Measurements from ENCODE around the gene PDLIM4.
A peak's percentile ranks its signal among the peaks of the same experiment; 100 is the strongest.

PDLIM4 gene

DNA sequence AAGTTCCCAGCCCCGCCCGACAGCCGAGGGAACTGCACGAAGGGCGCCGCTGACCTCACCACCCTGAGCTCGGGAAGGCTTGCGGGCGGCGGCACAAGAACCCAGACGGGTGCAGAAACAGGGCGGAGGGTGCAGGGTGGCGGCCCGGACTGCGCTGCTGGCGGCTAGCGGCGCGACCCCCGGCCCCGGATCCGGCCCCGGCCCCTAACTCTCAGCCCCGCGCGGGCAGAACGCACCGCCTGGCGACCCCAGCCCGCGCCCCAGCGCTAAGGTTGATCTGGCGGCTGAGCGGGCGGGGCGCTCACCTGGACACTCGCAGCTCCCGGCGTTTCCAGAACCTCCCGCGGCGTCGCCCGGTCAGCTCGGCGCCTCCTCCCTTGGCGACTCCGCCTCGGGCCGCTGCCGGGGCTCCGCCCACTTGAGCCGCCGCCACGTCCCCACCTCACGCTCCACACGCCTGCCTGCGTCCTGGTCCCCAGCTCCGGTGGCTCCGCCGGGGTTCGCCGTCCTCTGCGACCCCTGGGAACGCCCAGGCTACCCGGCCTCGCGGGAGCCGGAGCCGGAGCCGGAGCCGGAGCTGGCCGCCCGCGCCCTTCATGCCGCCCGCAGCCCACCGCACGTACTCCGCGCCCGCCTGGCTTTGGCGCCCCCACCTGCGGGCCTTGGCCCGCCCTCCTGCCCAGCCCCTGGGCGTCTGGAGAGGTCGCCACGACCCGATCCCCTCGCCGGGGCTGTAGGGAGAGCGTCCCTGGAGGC, 29.8 kb upstream of the PDLIM4 start, which contains the start of gene P4HA2:
Gene P4HA2 (minus strand): TSS at position 369 of the 756 bp plus-strand sequence. CDS start 9,227 bp downstream, outside the sequence.
- DNase-seq, result peak; percentile 29

DNA sequence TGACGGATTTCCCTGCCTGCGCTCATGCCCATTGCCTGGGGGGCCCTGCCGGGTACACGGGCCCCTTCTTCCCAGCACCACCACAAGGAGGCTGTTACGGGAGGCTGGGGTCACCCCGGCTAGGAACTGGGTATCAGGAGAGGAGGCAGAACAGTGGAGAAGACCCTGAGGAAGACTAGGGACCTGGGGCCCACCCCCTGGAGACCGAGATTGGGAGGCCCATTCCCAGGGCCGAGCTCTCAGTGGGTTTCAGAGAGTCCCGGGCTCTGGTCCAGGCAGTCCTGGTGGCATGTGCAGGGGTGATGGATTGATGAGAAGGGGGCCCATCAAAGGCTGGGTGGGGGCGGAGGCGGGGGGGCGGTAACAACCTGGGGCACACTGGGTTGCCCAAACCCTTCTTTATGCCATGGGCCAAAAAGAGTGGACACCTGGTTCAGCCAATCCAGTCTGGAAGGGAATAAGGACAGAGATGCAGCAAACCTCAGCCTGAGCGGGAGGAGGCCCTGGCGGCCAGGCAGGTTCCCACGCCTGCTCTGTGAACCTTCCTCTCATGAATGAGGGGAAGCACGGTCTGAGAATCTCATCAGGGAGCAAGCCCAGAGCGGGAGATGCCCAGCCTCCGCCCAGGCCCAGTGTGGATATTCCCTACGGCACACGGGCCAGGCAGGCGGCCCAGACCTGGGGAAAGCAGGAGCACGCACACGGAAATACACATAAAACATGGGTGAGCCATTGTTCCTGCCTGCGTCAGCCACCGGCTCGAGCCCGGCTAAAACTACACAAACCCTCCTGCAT, 29.1 kb upstream of the PDLIM4 start:
- no peak for DNase-seq

GRCh38 chr5:132229236-132229635, 28.3 kb upstream of the PDLIM4 start:
- no peak for DNase-seq

DNA sequence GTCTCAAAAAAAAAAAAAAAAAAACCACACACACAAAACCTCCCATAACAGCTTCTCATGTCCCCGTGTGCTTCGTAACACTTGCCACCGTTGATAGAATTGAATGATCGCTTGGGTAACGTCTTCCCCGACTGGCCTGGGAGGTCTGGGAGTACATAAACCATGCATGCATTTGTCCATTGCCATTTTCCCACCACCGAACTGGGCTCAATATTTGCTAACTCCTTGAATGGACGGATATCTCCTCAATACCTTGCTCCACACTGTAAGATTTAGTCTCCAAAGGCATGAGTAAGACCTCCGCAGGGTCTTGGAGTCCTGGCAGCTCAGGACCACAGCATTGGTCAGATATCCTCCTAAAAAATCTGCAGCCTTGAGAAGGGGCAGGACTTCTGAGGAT, 26.6 kb upstream of the PDLIM4 start:
- no peak for DNase-seq

DNA sequence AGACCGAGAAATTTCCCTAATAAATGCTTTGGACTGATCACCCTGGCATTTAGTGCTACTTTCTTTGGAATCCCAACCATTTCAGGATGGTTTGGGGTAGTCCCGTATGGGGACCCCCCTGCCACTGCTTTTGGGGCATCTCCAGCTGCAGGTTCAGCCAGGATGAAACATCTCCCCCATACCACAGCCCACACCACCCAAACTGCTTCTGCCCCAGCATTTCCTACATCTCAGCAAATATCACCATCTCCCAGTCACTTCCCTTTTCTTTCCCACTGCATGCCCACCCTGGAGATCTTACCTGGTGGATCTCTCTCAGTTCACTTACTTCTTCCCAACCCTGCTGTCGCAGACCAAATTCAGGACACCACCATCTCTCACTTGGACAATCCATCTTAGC, 25.0 kb upstream of the PDLIM4 start:
- no peak for DNase-seq

DNA sequence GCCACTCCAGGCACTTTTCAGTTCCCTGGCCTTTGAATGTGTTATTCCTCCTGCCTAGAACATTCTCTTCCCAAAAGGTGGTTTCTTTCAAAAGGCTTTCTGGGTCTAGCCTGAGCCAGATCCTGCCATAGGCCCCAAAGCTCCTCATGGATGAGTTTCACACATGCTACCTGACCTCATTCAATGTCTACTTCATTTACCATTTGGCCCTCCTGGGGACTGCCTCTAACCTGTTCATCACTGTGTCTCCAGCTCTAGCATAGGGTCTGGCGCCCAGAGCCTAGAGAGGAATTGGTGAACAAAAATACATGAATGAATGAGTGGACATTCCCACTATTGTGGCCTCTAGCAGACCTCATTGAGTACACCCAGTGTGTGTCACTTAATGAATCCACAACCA, 24.4 kb upstream of the PDLIM4 start:
- no peak for DNase-seq

DNA sequence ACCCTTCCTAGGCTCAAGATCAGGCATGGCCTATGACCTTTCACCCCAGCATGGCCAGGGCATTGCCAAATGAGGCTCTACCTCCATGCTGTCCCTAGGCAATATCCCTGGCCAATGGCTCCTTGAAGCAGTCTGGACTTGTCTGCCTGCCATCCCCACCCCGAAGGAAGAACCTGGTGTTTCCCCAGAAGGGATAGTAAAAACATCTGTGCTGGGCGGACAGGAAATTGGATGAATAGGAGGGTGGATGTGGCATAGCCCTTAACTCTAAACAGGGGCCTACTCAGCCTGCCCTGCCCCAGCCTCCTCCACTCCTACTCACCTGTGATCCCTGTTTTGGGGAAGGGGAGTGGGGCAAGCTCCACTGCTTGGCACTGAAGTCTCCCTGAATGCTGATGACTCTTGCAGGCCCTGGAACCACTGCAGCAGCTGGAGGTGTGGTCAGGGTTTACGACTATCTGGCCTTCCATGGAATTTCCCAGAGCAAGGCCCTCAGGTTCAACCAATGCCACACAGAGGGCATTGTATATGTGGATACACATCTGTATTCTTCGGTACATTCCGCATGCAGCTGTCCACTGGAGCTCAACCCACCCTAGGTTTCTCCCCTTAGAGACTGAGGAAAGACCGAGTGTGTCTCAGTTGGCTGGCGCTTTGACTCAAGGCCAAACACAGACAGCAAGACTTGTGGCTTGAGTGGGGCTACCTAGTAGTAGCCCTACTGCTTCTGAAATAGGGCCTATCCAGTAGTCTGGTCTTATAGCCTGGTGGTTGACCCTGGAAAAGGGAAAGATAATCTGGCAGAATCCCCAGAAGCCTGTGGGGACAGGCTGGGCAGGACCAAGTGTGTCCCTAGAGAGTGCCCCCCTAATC, 23.4 kb upstream of the PDLIM4 start:
- DNase-seq, result no peak

GRCh38 chr5:132234684-132235062, 22.8 kb upstream of the PDLIM4 start:
- no peak for DNase-seq

GRCh38 chr5:132235340-132235739, 22.2 kb upstream of the PDLIM4 start:
- DNase-seq, result no peak

DNA sequence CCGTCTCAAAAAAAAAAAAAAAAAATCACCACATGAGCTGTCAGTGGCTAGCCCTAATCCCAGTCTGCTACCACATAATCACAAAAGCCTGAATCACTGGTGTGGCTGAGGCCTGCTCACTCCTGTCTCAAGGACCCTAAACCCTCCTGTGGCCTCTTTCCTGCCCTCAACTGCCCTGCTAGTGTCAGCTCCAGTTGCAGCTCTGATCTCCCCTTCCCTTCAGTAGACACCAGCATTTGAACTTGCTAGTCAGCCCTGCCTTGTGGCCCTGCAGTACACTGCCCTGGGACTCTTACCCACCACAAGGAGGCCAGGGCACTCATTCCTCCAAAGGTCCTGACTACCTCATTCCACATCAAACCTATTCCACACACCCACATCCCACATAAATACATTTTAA, 20.4 kb upstream of the PDLIM4 start:
- DNase-seq, result no peak

DNA sequence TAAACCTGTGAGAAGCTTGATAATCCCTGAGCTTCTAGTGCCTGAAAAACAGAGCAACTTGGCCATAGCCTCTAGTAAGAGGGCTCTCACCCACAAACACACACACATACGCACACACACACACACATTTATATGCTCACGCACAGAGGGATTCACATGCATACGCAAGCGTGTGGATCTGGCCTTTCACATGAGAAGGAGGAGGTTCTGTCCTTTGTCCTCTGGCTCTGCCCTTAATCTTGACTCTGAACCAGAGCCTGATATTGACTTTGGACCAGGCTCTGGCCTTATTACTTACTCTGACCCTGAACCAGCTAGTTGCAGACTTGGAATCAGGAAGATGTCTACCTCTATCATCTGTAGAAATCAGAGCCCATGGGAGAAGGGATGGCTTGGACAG, 19.8 kb upstream of the PDLIM4 start:
- DNase-seq, result no peak

DNA sequence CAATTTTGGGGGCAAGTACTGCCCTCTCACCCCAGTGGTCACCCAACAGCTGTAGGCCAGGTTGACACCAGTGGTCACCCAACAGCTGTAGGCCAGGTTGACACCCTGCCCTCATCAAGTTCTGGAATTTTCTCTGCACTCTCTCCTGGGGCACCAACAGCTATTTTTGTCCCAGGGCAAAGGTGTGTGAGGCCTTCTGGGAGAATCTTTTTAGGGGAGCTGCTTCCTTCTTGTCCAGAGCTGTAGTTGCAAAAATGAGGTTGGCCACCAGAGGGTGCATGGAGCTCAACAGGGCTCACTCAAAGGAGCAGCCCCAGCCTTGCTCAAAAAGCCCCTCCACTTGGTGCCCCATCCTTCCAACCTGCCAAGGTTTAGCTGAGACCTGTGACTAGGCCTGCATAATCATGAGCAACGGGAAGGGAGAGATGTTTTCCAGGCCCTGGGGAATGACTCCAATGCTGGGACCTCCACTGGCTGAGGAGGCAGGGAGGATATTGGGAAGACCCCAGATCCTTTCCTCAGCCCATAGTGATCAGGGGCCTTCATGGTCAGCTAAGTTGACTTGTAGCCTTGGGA, 19.2 kb upstream of the PDLIM4 start:
- DNase-seq, result peak; percentile 69

DNA sequence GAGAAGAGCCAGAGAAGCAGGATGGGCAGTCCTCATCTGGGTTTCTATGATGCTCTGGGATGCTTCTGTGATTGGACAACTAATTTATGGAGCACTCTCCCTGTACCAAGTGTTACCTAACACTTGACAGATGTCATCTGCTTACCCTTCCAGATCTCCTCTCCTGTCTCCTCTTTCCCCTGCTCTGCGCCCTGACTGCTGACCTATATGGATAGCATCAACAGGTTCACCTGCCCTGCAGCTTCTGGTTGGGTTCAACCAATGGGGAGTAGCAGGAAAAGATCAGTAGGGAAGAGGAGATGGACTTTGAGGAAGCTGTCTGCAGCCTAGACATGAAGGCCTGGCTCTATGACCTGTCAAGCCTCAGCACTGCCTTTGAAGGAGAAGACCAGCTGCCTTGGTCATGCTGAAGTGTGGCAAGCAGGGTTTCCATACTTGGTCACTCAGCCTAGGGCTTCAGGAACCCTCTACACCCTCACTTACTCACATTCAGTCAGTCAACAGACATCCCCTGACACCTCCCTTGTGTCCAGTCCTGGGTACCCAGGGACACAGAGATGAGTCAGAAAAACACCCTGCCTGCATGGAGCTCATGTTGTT, 18.5 kb upstream of the PDLIM4 start:
- DNase-seq, result no peak

GRCh38 chr5:132239776-132240175, 17.7 kb upstream of the PDLIM4 start:
- DNase-seq, result no peak

GRCh38 chr5:132243366-132243977, 14.0 kb upstream of the PDLIM4 start:
- DNase-seq, result no peak

- no peak for DNase-seq
Measured at GRCh38 chr5:132245593-132245992, 11.9 kb upstream of the PDLIM4 start.

- DNase-seq, result no peak
Measured at GRCh38 chr5:132246806-132247205, 10.7 kb upstream of the PDLIM4 start.

- no peak for DNase-seq
Measured at GRCh38 chr5:132250547-132250946, 6.9 kb upstream of the PDLIM4 start.

DNA sequence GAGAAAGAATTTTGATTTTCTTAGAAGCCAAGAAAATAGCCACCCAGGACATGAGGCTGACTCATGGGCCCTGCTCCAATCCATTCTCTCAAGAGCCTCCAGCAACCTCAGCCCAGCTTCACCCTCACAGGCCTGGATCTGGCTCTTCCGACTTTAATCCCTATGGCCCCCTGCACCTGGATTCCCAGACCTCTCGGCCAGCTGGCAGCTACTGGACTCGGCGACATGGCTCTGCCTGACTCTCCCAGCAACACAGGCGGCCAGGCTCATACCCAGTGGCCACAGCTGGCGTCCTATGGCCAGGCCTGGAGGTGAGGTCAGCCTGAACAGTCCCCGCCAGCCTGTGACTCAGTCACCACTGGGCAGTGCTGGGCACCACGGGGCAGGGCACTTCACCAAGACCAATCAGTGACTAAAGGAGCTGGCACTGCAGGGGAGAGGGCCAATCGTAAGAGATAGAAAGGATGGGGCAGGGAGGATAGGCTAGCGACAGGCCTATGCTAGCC, 6.2 kb upstream of the PDLIM4 start:
- DNase-seq, result no peak

- DNase-seq, result no peak
Measured at GRCh38 chr5:132253008-132253441, 4.5 kb upstream of the PDLIM4 start.

GRCh38 chr5:132253452-132254320, 3.8 kb upstream of the PDLIM4 start:
- DNase-seq, result no peak
